Suprapubic skin (tissue), 3 donors: ENCODE results near the gene MTCL1.

Experiments
- CTCF ChIP-seq, 2 donors: fragments of 200-600 bp in 1 of 2; fragments of 450-650 bp in 1 of 2; sonication (generic) in 1 of 2; IDR thresholded peaks; one replicate each; pipeline ENCODE4 v1.5.1; 2016 to 2019; ENCODE audit warnings: antibody characterized with exemption in 2 of 2, mild to moderate bottlenecking in 1 of 2, moderate library complexity in 1 of 2
- POLR2A ChIP-seq, 2 donors: fragments of 450-650 bp; IDR thresholded peaks; one replicate each; pipeline ENCODE4 v1.6.1; 2017; ENCODE audit warnings: antibody characterized with exemption in 2 of 2, mild to moderate bottlenecking in 2 of 2, moderate library complexity in 2 of 2

GRCh38 chr18:8742387-8743361, 37.3 kb downstream of the MTCL1 start:
- TF ChIP-seq CTCF (IDR thresholded peaks at IDR 0.05), result no peak
- TF ChIP-seq POLR2A (IDR thresholded peaks at IDR 0.05), result no peak
